DND-41 (cell line): ENCODE measurements around the gene TMPRSS12.

Source experiments
- EZH2 ChIP-seq: IDR thresholded peaks from 3 replicates; pipeline ENCODE4 v1.6.1; 2012; ENCODE audit warnings: borderline replicate concordance, low read depth, mild to moderate bottlenecking, moderate library complexity, low read length, inconsistent platforms; ENCODE audit not compliant: severe bottlenecking
- TF ChIP-seq, protein P1 (sequence below): IDR thresholded peaks from 2 replicates; pipeline ENCODE4 v1.5.1; 2012; ENCODE audit warnings: borderline replicate concordance, low read length, moderate library complexity, mild to moderate bottlenecking; ENCODE audit not compliant: poor library complexity, severe bottlenecking; ENCODE audit errors: extremely low read depth

DNA sequence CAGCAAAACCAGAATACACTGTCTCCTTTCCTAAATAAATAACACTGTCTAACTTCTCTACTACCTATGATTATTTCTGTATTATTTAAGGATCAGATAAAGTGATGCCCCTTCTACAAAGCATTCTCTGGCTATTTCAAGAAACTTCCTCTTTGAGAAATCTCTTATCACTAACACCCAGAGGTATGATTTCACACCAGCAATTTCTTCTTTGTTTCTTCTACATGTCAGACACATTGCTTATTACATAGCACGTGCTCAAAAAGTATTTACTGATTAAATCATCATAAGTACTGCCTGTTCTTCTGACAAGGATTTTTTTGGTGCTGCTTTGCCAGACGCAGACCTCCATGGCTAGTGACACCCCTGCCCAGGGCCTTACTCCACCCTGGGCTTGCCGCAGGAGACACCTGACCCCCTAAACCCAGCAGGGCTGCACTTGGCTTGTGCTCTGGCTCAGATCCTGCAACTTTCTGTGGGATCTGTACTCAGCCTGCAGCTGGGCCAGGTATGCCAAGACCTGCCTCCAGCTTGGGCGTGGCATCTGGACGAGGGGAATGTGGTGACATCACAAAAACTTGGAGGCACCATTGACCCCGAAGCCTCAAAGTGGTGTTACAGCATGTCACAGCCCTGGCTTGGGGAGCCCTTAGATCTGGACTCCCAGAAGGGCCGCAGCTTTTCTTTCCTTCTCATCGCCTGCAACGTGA, 94.2 kb downstream of the TMPRSS12 start:
- TF ChIP-seq, protein P1, sequence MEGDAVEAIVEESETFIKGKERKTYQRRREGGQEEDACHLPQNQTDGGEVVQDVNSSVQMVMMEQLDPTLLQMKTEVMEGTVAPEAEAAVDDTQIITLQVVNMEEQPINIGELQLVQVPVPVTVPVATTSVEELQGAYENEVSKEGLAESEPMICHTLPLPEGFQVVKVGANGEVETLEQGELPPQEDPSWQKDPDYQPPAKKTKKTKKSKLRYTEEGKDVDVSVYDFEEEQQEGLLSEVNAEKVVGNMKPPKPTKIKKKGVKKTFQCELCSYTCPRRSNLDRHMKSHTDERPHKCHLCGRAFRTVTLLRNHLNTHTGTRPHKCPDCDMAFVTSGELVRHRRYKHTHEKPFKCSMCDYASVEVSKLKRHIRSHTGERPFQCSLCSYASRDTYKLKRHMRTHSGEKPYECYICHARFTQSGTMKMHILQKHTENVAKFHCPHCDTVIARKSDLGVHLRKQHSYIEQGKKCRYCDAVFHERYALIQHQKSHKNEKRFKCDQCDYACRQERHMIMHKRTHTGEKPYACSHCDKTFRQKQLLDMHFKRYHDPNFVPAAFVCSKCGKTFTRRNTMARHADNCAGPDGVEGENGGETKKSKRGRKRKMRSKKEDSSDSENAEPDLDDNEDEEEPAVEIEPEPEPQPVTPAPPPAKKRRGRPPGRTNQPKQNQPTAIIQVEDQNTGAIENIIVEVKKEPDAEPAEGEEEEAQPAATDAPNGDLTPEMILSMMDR, result no peak
- no peak for TF ChIP-seq EZH2
